GM10266 (cell line): ENCODE measurements around the gene ABHD16B.
A peak's percentile ranks its signal among the peaks of the same experiment; 100 is the strongest.

Source experiments
- DNase-seq: peaks from one replicate; pipeline ENCODE4 v3.0.0; 2012; ENCODE audit errors: extremely low spot score
- CTCF ChIP-seq: IDR thresholded peaks from 2 replicates; pipeline ENCODE4 v1.5.1; 2012; ENCODE audit warnings: mild to moderate bottlenecking, low read depth; ENCODE audit not compliant: control insufficient read depth, insufficient read depth; ENCODE audit errors: missing control alignments

ABHD16B gene

GRCh38 chr20:63829945-63830835 lies 31.1 kb upstream of the ABHD16B start:
- no peak for TF ChIP-seq CTCF
- peak; percentile 77 for DNase-seq

- DNase-seq = peak; percentile 99
- TF ChIP-seq CTCF = peak; percentile 1
Measured at GRCh38 chr20:63830841-63831588, 30.3 kb upstream of the ABHD16B start, which contains the start of gene ZBTB46. TSS of gene ZBTB46 (minus strand) at chr20:63831264. CDS start at chr20:63790757, 40,507 bp downstream.

GRCh38 chr20:63831646-63831992 lies 29.7 kb upstream of the ABHD16B start:
- peak; percentile 57 for DNase-seq
- TF ChIP-seq CTCF = no peak

- TF ChIP-seq CTCF = no peak
- peak; percentile 61 for DNase-seq
Measured at GRCh38 chr20:63831993-63832686, 29.2 kb upstream of the ABHD16B start.

- no peak for DNase-seq
- no peak for TF ChIP-seq CTCF
Measured at GRCh38 chr20:63833776-63834490, 27.4 kb upstream of the ABHD16B start.

- DNase-seq = no peak
- TF ChIP-seq CTCF = no peak
Measured at GRCh38 chr20:63834491-63834880, 26.8 kb upstream of the ABHD16B start.
